IPS DF 4.7 (cell line): ENCODE measurements around the gene OR14J1.
"Not testable (repeated sequence)": the region's sequence is repeated elsewhere in the genome, so short reads cannot be mapped to it uniquely, and the experiment has no call there.

Experiments
- DNase-seq: peaks from one replicate; pipeline ENCODE4 v3.0.0-alpha.2; 2013; ENCODE audit warnings: low spot score; ENCODE audit errors: extremely low read depth

OR14J1 gene

GRCh38 chr6:29301316-29301715 lies at the start of gene OR14J1:
Gene OR14J1, plus strand, starts transcription at chr6:29301701. Its CDS starts 4,989 bp downstream, at chr6:29306690.
- no peak for DNase-seq

- DNase-seq, result no peak
Observed at GRCh38 chr6:29251736-29252135, 49.8 kb upstream of the OR14J1 start.

- no peak for DNase-seq
Observed at GRCh38 chr6:29255530-29255929, 46.0 kb upstream of the OR14J1 start.

GRCh38 chr6:29259721-29260120 lies 41.8 kb upstream of the OR14J1 start:
- DNase-seq, result no peak

- no peak for DNase-seq
Observed at GRCh38 chr6:29263001-29263400, 38.5 kb upstream of the OR14J1 start.

DNA sequence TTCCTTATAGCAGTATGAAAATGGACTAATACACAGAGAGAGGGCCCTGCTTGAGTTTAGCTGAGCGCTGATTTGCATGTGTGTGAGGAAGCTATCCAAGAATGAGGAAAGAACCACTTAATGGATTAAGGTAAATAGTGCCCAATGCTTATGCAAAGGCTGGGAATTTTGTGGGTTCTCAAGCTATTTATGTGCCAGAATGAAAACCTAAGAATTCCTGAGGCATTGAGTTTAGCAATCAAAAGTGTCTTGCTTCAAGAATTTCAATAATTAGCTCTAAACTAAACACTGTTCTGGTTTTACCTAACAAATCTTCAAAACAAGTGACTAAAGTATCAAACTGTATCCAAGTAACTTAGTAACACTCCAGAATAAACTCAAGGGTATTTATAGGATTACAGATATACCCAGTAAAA lies 7.0 kb upstream of the OR14J1 start:
- no peak for DNase-seq

DNA sequence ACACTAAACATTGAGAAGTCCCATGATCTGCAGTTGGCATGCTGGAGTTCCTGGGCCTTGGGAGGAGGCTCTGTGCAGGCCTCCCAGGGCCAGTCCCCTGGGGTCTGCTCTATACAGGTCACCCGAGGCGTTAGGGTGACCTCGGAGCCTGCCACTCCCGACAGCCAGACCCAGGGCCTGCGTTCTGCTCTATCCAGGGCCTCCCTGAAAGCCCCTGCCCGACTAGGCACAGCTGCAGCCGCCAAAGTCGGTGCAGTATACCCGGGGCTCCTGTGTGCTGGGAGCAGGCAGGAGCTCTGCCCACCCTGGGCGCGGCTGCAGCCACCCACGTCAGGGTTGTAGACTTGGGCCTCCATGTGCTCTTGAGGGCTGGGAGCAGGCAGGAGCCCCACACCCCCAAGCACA lies 6.3 kb upstream of the OR14J1 start:
- no peak for DNase-seq

DNA sequence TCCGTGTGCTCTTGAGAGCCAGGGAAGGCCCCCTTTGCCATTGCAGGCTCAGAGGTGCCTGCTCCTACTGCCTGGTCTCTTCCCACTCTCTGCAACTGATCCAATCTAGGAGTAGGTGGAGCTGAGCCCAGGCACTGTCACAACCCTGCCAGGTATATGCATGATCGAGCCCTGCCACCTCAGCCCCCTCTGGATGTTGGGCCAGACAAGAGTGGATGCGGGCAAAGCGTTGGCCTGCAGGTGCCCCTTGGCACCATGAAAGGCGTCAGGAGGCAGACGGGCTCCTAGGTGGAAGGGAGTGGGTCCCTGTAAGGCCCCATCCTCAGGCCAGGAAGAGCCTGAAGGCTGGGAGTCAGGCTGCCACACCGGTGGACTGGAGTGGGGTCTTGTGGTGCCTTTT lies 5.9 kb upstream of the OR14J1 start:
- DNase-seq, result no peak

- no peak for DNase-seq
Observed at GRCh38 chr6:29319931-29320330, 18.4 kb downstream of the OR14J1 start.

DNA sequence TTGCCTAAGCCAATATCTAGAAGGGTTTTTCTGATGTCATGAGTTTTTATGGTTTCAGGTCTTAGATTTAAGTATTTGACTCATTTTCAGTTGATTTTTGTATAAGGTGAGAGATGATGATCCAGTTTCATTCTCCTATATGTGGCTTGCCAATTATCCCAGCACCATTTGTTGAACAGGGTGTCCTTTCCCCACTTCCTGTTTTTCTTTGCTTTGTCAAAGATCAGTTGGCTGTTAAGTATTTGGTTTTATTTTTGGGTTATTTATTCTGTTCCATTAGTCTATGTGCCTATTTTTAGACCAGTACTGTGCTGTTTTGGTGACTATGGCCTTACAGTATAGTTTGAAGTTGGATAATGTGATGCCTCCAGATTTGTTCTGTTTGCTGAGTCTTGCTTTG lies 21.8 kb downstream of the OR14J1 start:
- DNase-seq, result not testable (repeated sequence)

DNA sequence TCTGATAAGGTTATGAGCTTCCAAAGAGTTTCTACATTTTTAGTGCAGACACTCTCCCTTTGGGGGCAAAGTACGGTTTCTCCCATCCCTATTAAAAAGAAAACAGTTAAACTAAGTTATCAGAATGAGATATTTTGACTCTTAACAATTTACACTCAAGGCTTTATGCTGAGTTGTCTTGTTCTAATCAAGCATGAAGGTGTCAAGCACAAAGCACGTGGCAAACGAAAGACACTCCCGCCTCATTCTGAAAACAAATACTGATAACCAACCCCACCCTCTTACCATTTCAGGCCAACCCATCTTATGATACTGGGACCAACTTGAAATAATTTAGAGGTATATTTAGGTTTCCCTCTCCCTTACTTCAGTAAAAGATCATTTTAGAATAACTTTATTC lies 24.3 kb downstream of the OR14J1 start:
- no peak for DNase-seq

GRCh38 chr6:29332676-29333075 lies 31.2 kb downstream of the OR14J1 start:
- no peak for DNase-seq

- no peak for DNase-seq
Observed at GRCh38 chr6:29336269-29336668, 34.8 kb downstream of the OR14J1 start.

GRCh38 chr6:29345380-29345779 lies 43.9 kb downstream of the OR14J1 start:
- DNase-seq, result no peak

GRCh38 chr6:29349348-29349747 lies 47.8 kb downstream of the OR14J1 start:
- DNase-seq, result not testable (repeated sequence)

DNA sequence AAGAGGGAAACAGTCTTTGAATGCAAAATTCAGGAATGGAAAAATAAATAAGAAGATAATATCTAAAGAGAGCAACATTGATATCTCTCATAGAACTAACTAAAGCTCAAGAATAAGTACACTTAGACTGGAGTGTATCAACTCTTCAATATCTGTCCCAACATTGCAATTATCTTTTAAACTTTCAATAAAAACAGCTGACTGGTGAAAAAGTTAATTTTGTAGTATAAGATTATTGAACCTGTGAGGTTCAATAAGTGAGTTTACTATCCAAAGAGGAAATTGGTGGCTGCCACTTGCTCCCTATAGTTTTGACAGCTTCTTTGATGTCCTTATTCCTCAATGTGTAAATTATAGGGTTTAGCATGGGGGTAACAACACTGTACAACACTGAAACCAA lies 53.5 kb downstream of the OR14J1 start:
- DNase-seq, result no peak

DNA sequence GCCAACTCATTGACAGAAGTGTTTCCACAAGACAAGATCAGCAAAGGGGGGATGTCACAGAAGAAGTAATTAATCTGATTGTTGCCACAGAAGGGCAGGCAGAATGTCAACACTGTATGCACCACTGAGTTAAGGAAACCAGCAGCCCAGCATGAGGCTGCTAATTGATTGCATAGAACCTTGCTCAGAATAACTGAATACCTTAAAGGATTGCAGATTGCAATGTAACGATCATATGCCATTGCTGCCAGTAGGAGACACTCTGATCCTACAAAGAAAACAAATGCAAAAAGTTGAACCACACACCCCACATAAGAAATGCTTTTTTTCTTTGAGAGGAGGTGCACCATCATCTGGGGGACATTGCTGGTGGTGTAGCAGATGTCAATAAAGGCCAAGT lies 54.1 kb downstream of the OR14J1 start:
- no peak for DNase-seq
